Measurements from ENCODE around the gene MT1E. TPM values are rescaled to one million over a fixed set of nuclear protein-coding genes. Genes with fewer than 3 reads are reported as not detected.

MT1E gene
- total RNA-seq, 1 donor from 2014 or later, result 2.8 TPM

DNA sequence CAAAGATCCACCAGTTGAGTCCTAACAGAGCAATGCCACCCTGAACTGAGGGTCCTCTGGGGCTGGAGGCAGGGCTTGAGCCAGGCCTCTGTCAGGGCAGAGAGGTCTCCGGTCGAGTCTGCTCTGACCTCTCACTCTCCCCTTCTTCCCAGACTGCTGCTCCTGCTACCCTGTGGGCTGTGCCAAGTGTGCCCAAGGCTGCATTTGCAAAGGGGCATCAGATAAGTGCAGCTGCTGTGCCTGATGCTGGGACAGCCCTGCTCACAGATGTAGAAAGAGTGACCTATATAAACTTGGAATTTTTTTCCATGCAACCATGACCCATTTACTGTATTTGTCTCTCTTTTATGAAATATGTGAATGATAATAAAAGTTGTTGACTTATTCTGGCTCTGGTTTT, 23.7 kb downstream of the MT1E start:
- intact Hi-C loops (cut with micrococcal nuclease), result no loop called here

DNA sequence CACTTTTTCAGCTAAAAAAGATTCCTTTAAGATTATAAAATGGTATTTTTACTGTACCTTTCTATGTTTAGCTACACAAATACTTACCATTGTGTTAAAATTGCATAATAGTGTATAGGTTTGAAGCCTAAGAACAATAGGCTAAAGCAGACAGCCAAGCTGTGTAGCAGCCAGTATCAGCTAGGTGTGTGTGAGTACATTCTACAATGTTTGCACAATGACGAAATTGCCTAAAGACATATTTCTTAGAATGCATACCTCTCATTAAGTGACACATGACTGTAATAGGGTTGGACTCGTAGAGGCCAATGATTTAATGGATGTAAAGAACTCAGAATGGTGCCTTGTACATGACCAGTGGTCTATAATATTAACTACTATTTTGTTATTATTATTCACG, 24.2 kb downstream of the MT1E start:
- Mint-ChIP-seq H3K36me3 (ENCODE audit: low read depth) (no peaks in the 10 kb centered on the region), H3K4me3 (no peak overlapping the region), H3K9me3 (no peaks in the 10 kb centered on the region), H3K27ac (no peak overlapping the region), H3K27me3 (peaks cover 27% of the 10 kb centered on the region), H3K4me1 (peaks cover 14% of the 10 kb centered on the region)
- ChIA-PET CTCF (interaction anchor here (0.7 kb wide), 1 partner anchor 51 kb away, joined by 3 read pairs; no protein-coding TSS in a partner anchor), POLR2A (no interaction called here)
- intact Hi-C loops (cut with micrococcal nuclease), result no loop called here
- no peak for ATAC-seq (ENCODE audit: low read depth)
- DNase-seq, result no peak
- TF ChIP-seq, protein P1, sequence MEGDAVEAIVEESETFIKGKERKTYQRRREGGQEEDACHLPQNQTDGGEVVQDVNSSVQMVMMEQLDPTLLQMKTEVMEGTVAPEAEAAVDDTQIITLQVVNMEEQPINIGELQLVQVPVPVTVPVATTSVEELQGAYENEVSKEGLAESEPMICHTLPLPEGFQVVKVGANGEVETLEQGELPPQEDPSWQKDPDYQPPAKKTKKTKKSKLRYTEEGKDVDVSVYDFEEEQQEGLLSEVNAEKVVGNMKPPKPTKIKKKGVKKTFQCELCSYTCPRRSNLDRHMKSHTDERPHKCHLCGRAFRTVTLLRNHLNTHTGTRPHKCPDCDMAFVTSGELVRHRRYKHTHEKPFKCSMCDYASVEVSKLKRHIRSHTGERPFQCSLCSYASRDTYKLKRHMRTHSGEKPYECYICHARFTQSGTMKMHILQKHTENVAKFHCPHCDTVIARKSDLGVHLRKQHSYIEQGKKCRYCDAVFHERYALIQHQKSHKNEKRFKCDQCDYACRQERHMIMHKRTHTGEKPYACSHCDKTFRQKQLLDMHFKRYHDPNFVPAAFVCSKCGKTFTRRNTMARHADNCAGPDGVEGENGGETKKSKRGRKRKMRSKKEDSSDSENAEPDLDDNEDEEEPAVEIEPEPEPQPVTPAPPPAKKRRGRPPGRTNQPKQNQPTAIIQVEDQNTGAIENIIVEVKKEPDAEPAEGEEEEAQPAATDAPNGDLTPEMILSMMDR (IDR thresholded peaks at IDR 0.05), result no peak

More for the DNA sequence above, 23.7 kb downstream of the MT1E start:
- TF ChIP-seq, protein P1 (IDR thresholded peaks at IDR 0.05), result no peak
- no peak for ATAC-seq (ENCODE audit: low read depth)
- H3K27me3 Mint-ChIP-seq, result peaks cover 31% of the 10 kb centered on the region
- no peaks in the 10 kb centered on the region for H3K9me3 Mint-ChIP-seq
- ChIA-PET CTCF (no interaction called here), POLR2A (interaction anchor here (0.6 kb wide), 1 partner anchor 8 kb away, joined by 3 read pairs; no protein-coding TSS in a partner anchor)
- H3K36me3 Mint-ChIP-seq (ENCODE audit: low read depth), result no peaks in the 10 kb centered on the region
- H3K4me3 Mint-ChIP-seq, result no peak overlapping the region
- H3K27ac Mint-ChIP-seq, result no peak overlapping the region
- DNase-seq, result no peak
- peaks cover 11% of the 10 kb centered on the region for H3K4me1 Mint-ChIP-seq

DNA sequence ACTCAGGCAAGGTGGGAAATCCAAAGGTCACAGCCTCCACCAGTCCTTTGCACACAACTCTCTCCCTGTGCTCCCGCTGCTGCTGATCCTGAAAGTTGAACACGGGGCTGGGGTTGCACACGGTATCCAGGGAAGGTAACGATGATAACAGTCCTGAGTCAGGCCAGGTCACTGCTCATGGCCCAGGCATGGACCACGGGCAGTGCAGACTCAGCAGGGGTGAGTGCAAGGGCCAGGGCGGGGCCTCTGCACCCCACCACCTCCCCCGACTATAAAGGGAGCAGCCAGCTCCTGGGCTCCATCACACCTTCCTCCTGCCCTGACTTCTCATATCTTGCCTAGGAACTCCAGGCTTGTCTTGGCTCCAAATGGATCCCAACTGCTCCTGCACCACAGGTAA, 26.0 kb downstream of the MT1E start, which contains the start of gene MT1B:
Gene MT1B, plus strand, starts transcription at position 301 of the 400 bp plus-strand sequence. Its CDS starts 68 bp downstream, at position 369.
- POLR2A ChIA-PET, result no interaction called here
- peaks cover 15% of the 10 kb centered on the region for H3K4me1 Mint-ChIP-seq
- DNase-seq (no peak), ATAC-seq (ENCODE audit: low read depth) (no peak)
- H3K36me3 Mint-ChIP-seq (ENCODE audit: low read depth), result no peaks in the 10 kb centered on the region
- no peaks in the 10 kb centered on the region for H3K9me3 Mint-ChIP-seq
- TF ChIP-seq, protein P1 (IDR thresholded peaks at IDR 0.05), result no peak
- intact Hi-C loops (cut with micrococcal nuclease), result no loop called here
- CTCF ChIA-PET, result no interaction called here
- H3K27me3 Mint-ChIP-seq, result peaks cover 20% of the 10 kb centered on the region
- H3K27ac Mint-ChIP-seq, result no peak within 1 kb of the TSS
- H3K4me3 Mint-ChIP-seq, result no peak within 1 kb of the TSS

DNA sequence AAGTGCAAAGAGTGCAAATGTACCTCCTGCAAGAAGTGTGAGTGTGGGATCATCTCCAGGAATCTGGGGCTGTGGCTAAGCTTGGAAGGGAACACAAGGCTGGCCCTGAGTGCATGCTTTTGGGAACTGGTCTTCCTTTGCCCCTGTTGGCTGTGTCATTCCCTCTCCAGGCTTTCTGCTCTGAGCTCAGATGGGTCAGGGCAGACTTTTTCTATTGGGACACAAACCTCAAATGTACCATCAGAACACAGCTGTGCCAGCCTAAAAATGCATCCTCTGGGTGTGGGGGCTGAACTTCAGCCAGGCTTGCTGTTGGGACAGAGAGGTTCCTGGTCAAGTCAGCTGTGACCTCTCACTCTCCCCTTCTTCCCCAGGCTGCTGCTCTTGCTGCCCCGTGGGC, 27.0 kb downstream of the MT1E start:
- TF ChIP-seq, protein P1 (IDR thresholded peaks at IDR 0.05), result no peak
- ChIA-PET POLR2A (interaction anchor here (0.6 to 0.7 kb wide), 2 partner anchors 39 to 43 kb away, joined by 3 to 7 read pairs; no protein-coding TSS in a partner anchor), CTCF (no interaction called here)
- Mint-ChIP-seq H3K36me3 (ENCODE audit: low read depth) (no peaks in the 10 kb centered on the region), H3K27ac (no peak overlapping the region), H3K4me1 (peaks cover 19% of the 10 kb centered on the region), H3K9me3 (no peaks in the 10 kb centered on the region), H3K4me3 (no peak overlapping the region), H3K27me3 (peaks cover 13% of the 10 kb centered on the region)
- intact Hi-C loops (cut with micrococcal nuclease), result no loop called here
- DNase-seq (no peak), ATAC-seq (ENCODE audit: low read depth) (no peak)

DNA sequence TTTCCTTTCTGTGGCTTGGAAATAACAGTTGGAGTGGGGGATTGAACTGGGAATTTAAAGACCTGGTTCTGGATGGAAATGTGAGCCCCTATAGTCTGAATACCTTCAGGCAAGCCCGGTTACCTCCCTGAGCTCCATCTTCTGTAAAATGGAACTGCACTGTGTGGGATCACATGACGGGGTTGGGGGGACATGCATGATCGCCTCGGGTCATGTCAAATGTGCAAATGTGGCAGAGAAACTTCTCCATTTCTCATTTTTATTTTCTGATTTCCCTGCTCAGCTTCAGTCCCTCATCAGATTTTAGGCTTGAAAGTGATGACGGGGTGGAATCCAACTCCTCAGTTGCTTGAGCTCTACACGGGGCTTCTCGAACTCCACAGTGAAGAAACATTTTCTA, 27.6 kb downstream of the MT1E start:
- Mint-ChIP-seq H3K27ac (peak overlapping the region; percentile 65), H3K4me1 (peaks cover 23% of the 10 kb centered on the region), H3K36me3 (ENCODE audit: low read depth) (peaks cover 3% of the 10 kb centered on the region), H3K27me3 (peaks cover 12% of the 10 kb centered on the region), H3K4me3 (peak overlapping the region; percentile 13), H3K9me3 (no peaks in the 10 kb centered on the region)
- CTCF ChIA-PET, result no interaction called here
- intact Hi-C loops (cut with micrococcal nuclease), result no loop called here
- DNase-seq (no peak), ATAC-seq (ENCODE audit: low read depth) (no peak)
- POLR2A ChIA-PET, result interaction anchor here (0.7 kb wide), 1 partner anchor 44 kb away, joined by 3 read pairs; no protein-coding TSS in a partner anchor
- TF ChIP-seq, protein P1 (IDR thresholded peaks at IDR 0.05), result no peak

Measured in activated B cell treated with CpG ODN at 0.5 μM for 24 hours (primary cell).